K562 (cell line): Measurements from ENCODE around the gene DIP2C. TPM values are rescaled to one million over a fixed set of nuclear protein-coding genes. Genes with fewer than 3 reads are reported as not detected.

Experiments used
- ATAC-seq: fragments of 200-7000 bp; cut with Tn5 transposase; 3 replicates; pipeline ENCODE4 v1.9.1; 2020; ENCODE audit warnings: moderate library complexity
- BruUV-seq: library from RNA; stranded (reverse); fragments of 400-500 nt; replicated peaks from 2 replicates; lab custom pipeline; 2021; lab: Mats Ljungman, UMichigan
- CTCF ChIA-PET: fragments of 300-600 bp; formaldehyde crosslinking; extraction: SDS; loops from one replicate; lab custom pipeline; 2021; ENCODE audit warnings: low intra/inter-chr PET ratio; lab: Yijun Ruan, JAX
- POLR2A ChIA-PET: fragments of 300-600, 350-650 bp; sonication (Branson Sonifier 250); formaldehyde crosslinking; extraction: SDS; loops from one replicate; lab custom pipeline; 2021; ENCODE audit warnings: antibody characterized with exemption, inconsistent platforms; lab: Yijun Ruan, JAX
- DNase-seq, 4 experiments: peaks; one replicate each; pipeline versions ENCODE4 v3.0.0 to v3.0.0-alpha.2; 2011 to 2018; ENCODE audit warnings: low spot score in 3 of 4, mixed read lengths in 3 of 4; ENCODE audit errors: extremely low read depth in 1 of 4
- FAIRE-seq: peaks from 2 replicates; lab custom pipeline; 2011; peaks lifted over from hg19 to GRCh38; lab: Jason Lieb, UNC
- H2AFZ ChIP-seq: 2 replicates; pipeline ENCODE4 v1.6.0; 2011; ENCODE audit warnings: low read depth, low read length, control low read depth, inconsistent platforms
- H3K27ac ChIP-seq: fragments of 200-600 bp; 3 replicates; pipeline ENCODE4 v1.8.0; 2011; ENCODE audit warnings: low read depth, mild to moderate bottlenecking, control low read depth, inconsistent platforms, low read length, moderate library complexity, mixed read lengths; ENCODE audit errors: extremely low read depth
- H3K27me3 ChIP-seq, 2 experiments: fragments of 300-600 bp in 1 of 2; 2 replicates in 1 of 2; 3 replicates in 1 of 2; pipeline versions ENCODE4 v1.6.0 to v1.8.0; 2011; ENCODE audit warnings: inconsistent platforms in 2 of 2, low read length in 2 of 2, mild to moderate bottlenecking in 1 of 2, mixed read lengths in 1 of 2, moderate library complexity in 1 of 2; ENCODE audit not compliant: control insufficient read depth in 2 of 2, insufficient read depth in 2 of 2
- H3K36me3 ChIP-seq: fragments of 300-600 bp; 3 replicates; pipeline ENCODE4 v1.8.0; 2011; ENCODE audit warnings: mild to moderate bottlenecking, low read length, inconsistent platforms; ENCODE audit not compliant: control insufficient read depth, insufficient read depth
- H3K4me1 ChIP-seq, 2 experiments: fragments of 200-600 bp in 1 of 2; replicated peaks in 1 of 2; 2 replicates in 1 of 2; 3 replicates in 1 of 2; pipeline versions ENCODE4 v1.5.1 to v1.8.0; 2011; ENCODE audit warnings: inconsistent platforms in 2 of 2, low read length in 2 of 2, mild to moderate bottlenecking in 1 of 2, mixed read lengths in 1 of 2, moderate library complexity in 1 of 2; ENCODE audit not compliant: control insufficient read depth in 2 of 2, insufficient read depth in 2 of 2
- H3K4me2 ChIP-seq: 2 replicates; pipeline ENCODE4 v1.6.1; 2011; ENCODE audit warnings: low read length, control low read depth, inconsistent platforms, mixed read lengths; ENCODE audit not compliant: insufficient read depth
- H3K4me3 ChIP-seq: fragments of 200-600 bp; sonication (generic), shearing (Covaris generic); 2 replicates; pipeline ENCODE4 v1.5.1; 2016; ENCODE audit warnings: control low read depth, inconsistent platforms
- H3K79me2 ChIP-seq: fragments of 200-600 bp; 3 replicates; pipeline ENCODE4 v1.8.0; 2011; ENCODE audit warnings: low read length, inconsistent platforms; ENCODE audit not compliant: control insufficient read depth, insufficient read depth
- H3K9ac ChIP-seq, 2 experiments: 2 replicates each; pipeline versions ENCODE4 v1.6.0 to v1.6.1; 2011; ENCODE audit warnings: low read depth in 2 of 2, low read length in 2 of 2, control low read depth in 1 of 2, inconsistent platforms in 1 of 2, mild to moderate bottlenecking in 1 of 2, mixed read lengths in 1 of 2; ENCODE audit not compliant: insufficient read depth in 1 of 2
- H3K9me1 ChIP-seq: one replicate; pipeline ENCODE4 v1.6.0; 2011; ENCODE audit warnings: inconsistent platforms, mild to moderate bottlenecking, low read length, moderate library complexity; ENCODE audit not compliant: control insufficient read depth, insufficient read depth
- H3K9me3 ChIP-seq: replicated peaks from 2 replicates; pipeline ENCODE4 v1.5.1; 2011; ENCODE audit warnings: low read depth, low read length, inconsistent platforms; ENCODE audit not compliant: control insufficient read depth, insufficient read depth
- H4K20me1 ChIP-seq: replicated peaks from 2 replicates; pipeline ENCODE4 v1.6.1; 2011; ENCODE audit warnings: low read length, inconsistent platforms, mixed read lengths; ENCODE audit not compliant: control insufficient read depth, insufficient read depth
- MCM5 ChIP-seq: fragments of 450-650 bp; IDR thresholded peaks from 2 replicates; pipeline ENCODE4 v1.6.1; 2016; ENCODE audit warnings: low read depth
- NFATC3 ChIP-seq: fragments of 450-650 bp; IDR thresholded peaks from 2 replicates; pipeline ENCODE4 v1.6.1; 2017; ENCODE audit warnings: mild to moderate bottlenecking
- POLR2A ChIP-seq: fragments of 450-650 bp; conservative IDR thresholded peaks from 2 replicates; pipeline ENCODE4 v1.6.1; 2016
- POLR3G ChIP-seq: IDR thresholded peaks from 2 replicates; pipeline ENCODE4 v1.6.1; 2011; ENCODE audit not compliant: insufficient read length, insufficient replicate concordance; ENCODE audit errors: extremely low read depth
- WGBS: fragments of 100-300 bp; shearing (Covaris generic); methylation state at CpG from one replicate; pipeline ENCODE4 v1.1.6; 2016; ENCODE audit warnings: low coverage, mixed read lengths; ENCODE audit not compliant: insufficient coverage; ENCODE audit errors: missing lambda C conversion rate; 5-methylcytosine and 5-hydroxymethylcytosine counted together
- in situ Hi-C: fragments of 300-500 bp; cut with MboI; formaldehyde crosslinking; loops from 4 replicates; pipeline ENCODE4 v1.15.0; 2018; ENCODE audit warnings: inconsistent platforms, mixed read lengths
- intact Hi-C: fragments of 100-400 bp; cut with micrococcal nuclease; formaldehyde crosslinking; loops from 2 replicates; pipeline ENCODE4 v1.14.2; 2022
- polyA plus RNA-seq, 8 experiments: library from polyadenylated mRNA; depleted of rRNA in 4 of 8; stranded (reverse) in 5 of 8; unstranded in 3 of 8; fragments of >200 nt; fragmentation: Nextera tagmentation in 2 of 8; fragmentation: Illumina TruSeq in 1 of 8; extraction: Ambion mirVana in 2 of 8; extraction: Trizol in 1 of 8; gene quantifications; 2 replicates each; pipeline versions ENCODE4 v1.2.1 to v1.2.3, GENCODE V29; 2011 to 2014; ENCODE audit warnings: inconsistent platforms in 1 of 8, missing spikeins in 1 of 8
- total RNA-seq, 7 experiments: library from RNA; depleted of rRNA in 6 of 7; stranded (reverse); fragments of >200 nt in 6 of 7; fragmentation: Illumina TruSeq in 2 of 7; extraction: Trizol in 2 of 7; gene quantifications; 2 replicates each; pipeline versions ENCODE4 v1.2.1 to v1.2.3, GENCODE V29; 2011 to 2021; ENCODE audit warnings: low replicate concordance in 1 of 7
- TF ChIP-seq, protein P1 (sequence below): fragments of 450-650 bp; IDR thresholded peaks from 2 replicates; pipeline ENCODE4 v1.6.1; 2017; ENCODE audit warnings: antibody characterized with exemption
- TF ChIP-seq, protein P2 (sequence below): fragments of 200-600 bp; sonication (generic); IDR thresholded peaks from one replicate; pipeline ENCODE4 v1.6.1; 2012; ENCODE audit warnings: mild to moderate bottlenecking, low read depth, low read length, inconsistent platforms

The DIP2C gene
- total and polyA plus RNA-seq, 9 of the 15 experiments (the other 6 are each of a cell fraction or from before 2014, with no cell fraction given): 0.01 TPM; not detected in 8

DNA sequence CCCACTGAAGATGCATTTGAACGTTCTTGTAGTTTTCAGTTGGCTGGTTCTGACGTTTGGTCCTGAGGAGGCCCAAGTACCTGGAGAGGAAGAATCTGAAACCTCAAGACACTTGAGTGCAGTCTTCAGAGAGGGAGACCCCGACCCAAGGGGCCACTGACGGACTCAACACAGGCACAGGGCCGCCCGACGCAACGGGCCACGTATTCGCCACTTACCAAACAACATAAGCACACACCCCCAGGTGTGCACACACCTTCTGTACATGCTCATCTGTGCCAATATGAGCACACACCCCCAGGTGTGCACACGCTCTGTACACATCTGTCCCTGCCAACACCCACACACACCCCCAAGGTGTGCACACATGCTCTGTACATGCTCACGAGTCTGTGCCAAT, 68.5 kb downstream of the DIP2C start:
- Histone ChIP-seq H3K9ac (no peak overlapping the region), H3K79me2 (no peaks in the 10 kb centered on the region), H3K27me3 (peaks cover 41 to 73% of the 10 kb centered on the region in 2 experiments), H3K36me3 (no peaks in the 10 kb centered on the region), H4K20me1 (no peaks in the 10 kb centered on the region), H3K4me2 (no peak overlapping the region), H3K4me1 (peaks cover 0 to 12% of the 10 kb centered on the region in 2 experiments; a peak in 2 of 5 replicates), H3K4me3 (no peak overlapping the region), H3K27ac (no peak overlapping the region), H2AFZ (no peak overlapping the region), H3K9me3 (no peaks in the 10 kb centered on the region), H3K9me1 (no peaks in the 10 kb centered on the region)
- intact Hi-C loops (no loop called here), in situ Hi-C loops (no loop called here)
- ATAC-seq: no peak
- POLR2A ChIA-PET: no interaction called here
- no peak for DNase-seq
- CTCF ChIA-PET: no interaction called here
- no peak for FAIRE-seq
- no TSS peak for BruUV-seq
- WGBS: 1% methylated on average over 8 of the region's 12 CpGs
- TF ChIP-seq POLR2A: no peak
- no peak for TF ChIP-seq MCM5
- TF ChIP-seq NFATC3: no peak
- TF ChIP-seq, protein P1, sequence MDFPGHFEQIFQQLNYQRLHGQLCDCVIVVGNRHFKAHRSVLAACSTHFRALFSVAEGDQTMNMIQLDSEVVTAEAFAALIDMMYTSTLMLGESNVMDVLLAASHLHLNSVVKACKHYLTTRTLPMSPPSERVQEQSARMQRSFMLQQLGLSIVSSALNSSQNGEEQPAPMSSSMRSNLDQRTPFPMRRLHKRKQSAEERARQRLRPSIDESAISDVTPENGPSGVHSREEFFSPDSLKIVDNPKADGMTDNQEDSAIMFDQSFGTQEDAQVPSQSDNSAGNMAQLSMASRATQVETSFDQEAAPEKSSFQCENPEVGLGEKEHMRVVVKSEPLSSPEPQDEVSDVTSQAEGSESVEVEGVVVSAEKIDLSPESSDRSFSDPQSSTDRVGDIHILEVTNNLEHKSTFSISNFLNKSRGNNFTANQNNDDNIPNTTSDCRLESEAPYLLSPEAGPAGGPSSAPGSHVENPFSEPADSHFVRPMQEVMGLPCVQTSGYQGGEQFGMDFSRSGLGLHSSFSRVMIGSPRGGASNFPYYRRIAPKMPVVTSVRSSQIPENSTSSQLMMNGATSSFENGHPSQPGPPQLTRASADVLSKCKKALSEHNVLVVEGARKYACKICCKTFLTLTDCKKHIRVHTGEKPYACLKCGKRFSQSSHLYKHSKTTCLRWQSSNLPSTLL: no peak
- no peak for TF ChIP-seq POLR3G
- TF ChIP-seq, protein P2, sequence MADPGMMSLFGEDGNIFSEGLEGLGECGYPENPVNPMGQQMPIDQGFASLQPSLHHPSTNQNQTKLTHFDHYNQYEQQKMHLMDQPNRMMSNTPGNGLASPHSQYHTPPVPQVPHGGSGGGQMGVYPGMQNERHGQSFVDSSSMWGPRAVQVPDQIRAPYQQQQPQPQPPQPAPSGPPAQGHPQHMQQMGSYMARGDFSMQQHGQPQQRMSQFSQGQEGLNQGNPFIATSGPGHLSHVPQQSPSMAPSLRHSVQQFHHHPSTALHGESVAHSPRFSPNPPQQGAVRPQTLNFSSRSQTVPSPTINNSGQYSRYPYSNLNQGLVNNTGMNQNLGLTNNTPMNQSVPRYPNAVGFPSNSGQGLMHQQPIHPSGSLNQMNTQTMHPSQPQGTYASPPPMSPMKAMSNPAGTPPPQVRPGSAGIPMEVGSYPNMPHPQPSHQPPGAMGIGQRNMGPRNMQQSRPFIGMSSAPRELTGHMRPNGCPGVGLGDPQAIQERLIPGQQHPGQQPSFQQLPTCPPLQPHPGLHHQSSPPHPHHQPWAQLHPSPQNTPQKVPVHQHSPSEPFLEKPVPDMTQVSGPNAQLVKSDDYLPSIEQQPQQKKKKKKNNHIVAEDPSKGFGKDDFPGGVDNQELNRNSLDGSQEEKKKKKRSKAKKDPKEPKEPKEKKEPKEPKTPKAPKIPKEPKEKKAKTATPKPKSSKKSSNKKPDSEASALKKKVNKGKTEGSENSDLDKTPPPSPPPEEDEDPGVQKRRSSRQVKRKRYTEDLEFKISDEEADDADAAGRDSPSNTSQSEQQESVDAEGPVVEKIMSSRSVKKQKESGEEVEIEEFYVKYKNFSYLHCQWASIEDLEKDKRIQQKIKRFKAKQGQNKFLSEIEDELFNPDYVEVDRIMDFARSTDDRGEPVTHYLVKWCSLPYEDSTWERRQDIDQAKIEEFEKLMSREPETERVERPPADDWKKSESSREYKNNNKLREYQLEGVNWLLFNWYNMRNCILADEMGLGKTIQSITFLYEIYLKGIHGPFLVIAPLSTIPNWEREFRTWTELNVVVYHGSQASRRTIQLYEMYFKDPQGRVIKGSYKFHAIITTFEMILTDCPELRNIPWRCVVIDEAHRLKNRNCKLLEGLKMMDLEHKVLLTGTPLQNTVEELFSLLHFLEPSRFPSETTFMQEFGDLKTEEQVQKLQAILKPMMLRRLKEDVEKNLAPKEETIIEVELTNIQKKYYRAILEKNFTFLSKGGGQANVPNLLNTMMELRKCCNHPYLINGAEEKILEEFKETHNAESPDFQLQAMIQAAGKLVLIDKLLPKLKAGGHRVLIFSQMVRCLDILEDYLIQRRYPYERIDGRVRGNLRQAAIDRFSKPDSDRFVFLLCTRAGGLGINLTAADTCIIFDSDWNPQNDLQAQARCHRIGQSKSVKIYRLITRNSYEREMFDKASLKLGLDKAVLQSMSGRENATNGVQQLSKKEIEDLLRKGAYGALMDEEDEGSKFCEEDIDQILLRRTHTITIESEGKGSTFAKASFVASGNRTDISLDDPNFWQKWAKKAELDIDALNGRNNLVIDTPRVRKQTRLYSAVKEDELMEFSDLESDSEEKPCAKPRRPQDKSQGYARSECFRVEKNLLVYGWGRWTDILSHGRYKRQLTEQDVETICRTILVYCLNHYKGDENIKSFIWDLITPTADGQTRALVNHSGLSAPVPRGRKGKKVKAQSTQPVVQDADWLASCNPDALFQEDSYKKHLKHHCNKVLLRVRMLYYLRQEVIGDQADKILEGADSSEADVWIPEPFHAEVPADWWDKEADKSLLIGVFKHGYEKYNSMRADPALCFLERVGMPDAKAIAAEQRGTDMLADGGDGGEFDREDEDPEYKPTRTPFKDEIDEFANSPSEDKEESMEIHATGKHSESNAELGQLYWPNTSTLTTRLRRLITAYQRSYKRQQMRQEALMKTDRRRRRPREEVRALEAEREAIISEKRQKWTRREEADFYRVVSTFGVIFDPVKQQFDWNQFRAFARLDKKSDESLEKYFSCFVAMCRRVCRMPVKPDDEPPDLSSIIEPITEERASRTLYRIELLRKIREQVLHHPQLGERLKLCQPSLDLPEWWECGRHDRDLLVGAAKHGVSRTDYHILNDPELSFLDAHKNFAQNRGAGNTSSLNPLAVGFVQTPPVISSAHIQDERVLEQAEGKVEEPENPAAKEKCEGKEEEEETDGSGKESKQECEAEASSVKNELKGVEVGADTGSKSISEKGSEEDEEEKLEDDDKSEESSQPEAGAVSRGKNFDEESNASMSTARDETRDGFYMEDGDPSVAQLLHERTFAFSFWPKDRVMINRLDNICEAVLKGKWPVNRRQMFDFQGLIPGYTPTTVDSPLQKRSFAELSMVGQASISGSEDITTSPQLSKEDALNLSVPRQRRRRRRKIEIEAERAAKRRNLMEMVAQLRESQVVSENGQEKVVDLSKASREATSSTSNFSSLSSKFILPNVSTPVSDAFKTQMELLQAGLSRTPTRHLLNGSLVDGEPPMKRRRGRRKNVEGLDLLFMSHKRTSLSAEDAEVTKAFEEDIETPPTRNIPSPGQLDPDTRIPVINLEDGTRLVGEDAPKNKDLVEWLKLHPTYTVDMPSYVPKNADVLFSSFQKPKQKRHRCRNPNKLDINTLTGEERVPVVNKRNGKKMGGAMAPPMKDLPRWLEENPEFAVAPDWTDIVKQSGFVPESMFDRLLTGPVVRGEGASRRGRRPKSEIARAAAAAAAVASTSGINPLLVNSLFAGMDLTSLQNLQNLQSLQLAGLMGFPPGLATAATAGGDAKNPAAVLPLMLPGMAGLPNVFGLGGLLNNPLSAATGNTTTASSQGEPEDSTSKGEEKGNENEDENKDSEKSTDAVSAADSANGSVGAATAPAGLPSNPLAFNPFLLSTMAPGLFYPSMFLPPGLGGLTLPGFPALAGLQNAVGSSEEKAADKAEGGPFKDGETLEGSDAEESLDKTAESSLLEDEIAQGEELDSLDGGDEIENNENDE: no peak
